GM12878 (cell line): ENCODE data around the gene CRX. TPM values are rescaled to one million over a fixed set of nuclear protein-coding genes. Genes with fewer than 3 reads are reported as not detected.

Experiments
- ATAC-seq: fragments of 200-7000 bp; cut with Tn5 transposase; 3 replicates; pipeline ENCODE4 v1.9.1; 2020; ENCODE audit warnings: mild to moderate bottlenecking, moderate library complexity
- BruUV-seq: library from RNA; stranded (reverse); fragments of 400-500 nt; replicated peaks from 2 replicates; lab custom pipeline; 2021; lab: Mats Ljungman, UMichigan
- CTCF ChIA-PET: fragments of 300-600 bp; sonication (Branson Sonifier 250); formaldehyde crosslinking; extraction: SDS; loops from one replicate; lab custom pipeline; 2021; ENCODE audit warnings: inconsistent platforms; lab: Yijun Ruan, JAX
- POLR2A ChIA-PET: fragments of 350-600 bp; formaldehyde crosslinking; extraction: SDS; loops from one replicate; lab custom pipeline; 2021; ENCODE audit warnings: inconsistent platforms; lab: Charles Lee
- RAD21 ChIA-PET: fragments of 300-600 bp; sonication (Branson Sonifier 250); formaldehyde crosslinking; loops from one replicate; lab custom pipeline; 2023; ENCODE audit warnings: antibody characterized with exemption; ENCODE audit not compliant: unreplicated experiment; lab: Charles Lee
- SMC1A ChIA-PET: fragments of 300-600 bp; sonication (Branson Sonifier 250); formaldehyde crosslinking; loops from one replicate; lab custom pipeline; 2023; ENCODE audit not compliant: unreplicated experiment, uncharacterized antibody; lab: Charles Lee
- DNase-seq: peaks from one replicate; pipeline ENCODE4 v3.0.0-alpha.2; 2011; ENCODE audit warnings: low read depth, low spot score
- FAIRE-seq: peaks from 3 replicates; lab custom pipeline; 2011; peaks lifted over from hg19 to GRCh38; lab: Jason Lieb, UNC
- H2AFZ ChIP-seq: 2 replicates; pipeline ENCODE4 v1.6.0; 2011; ENCODE audit warnings: low read depth, low read length, control low read depth; ENCODE audit not compliant: control insufficient read depth
- H3K27ac ChIP-seq: 2 replicates; pipeline ENCODE4 v1.5.1; 2011; ENCODE audit warnings: control low read depth; ENCODE audit not compliant: control insufficient read depth, insufficient read depth
- H3K27me3 ChIP-seq, 2 experiments: replicated peaks in 1 of 2; 2 replicates each; pipeline versions ENCODE4 v1.6.0 to v1.6.1; 2011; ENCODE audit warnings: low read length in 1 of 2; ENCODE audit not compliant: control insufficient read depth in 2 of 2, insufficient read depth in 2 of 2
- H3K36me3 ChIP-seq, 2 experiments: 2 replicates each; pipeline ENCODE4 v1.5.1; 2011; ENCODE audit warnings: low read length in 1 of 2; ENCODE audit not compliant: control insufficient read depth in 2 of 2, insufficient read depth in 2 of 2
- H3K4me1 ChIP-seq: 2 replicates; pipeline ENCODE4 v1.6.1; 2011; ENCODE audit warnings: mild to moderate bottlenecking, low read length, moderate library complexity, mixed read lengths; ENCODE audit not compliant: control insufficient read depth, insufficient read depth
- H3K4me2 ChIP-seq: 2 replicates; pipeline ENCODE4 v1.6.0; 2011; ENCODE audit warnings: control low read depth; ENCODE audit not compliant: control insufficient read depth, insufficient read depth
- H3K4me3 ChIP-seq: fragments of 200-600 bp; sonication (generic); 2 replicates; pipeline ENCODE4 v1.5.1; 2016
- H3K79me2 ChIP-seq: 2 replicates; pipeline ENCODE4 v1.6.0; 2011; ENCODE audit warnings: low read length; ENCODE audit not compliant: control insufficient read depth, insufficient read depth
- H3K9ac ChIP-seq: 2 replicates; pipeline ENCODE4 v1.8.0; 2011; ENCODE audit warnings: low read length, control low read depth, mixed read lengths; ENCODE audit not compliant: control insufficient read depth, insufficient read depth
- H3K9me3 ChIP-seq: replicated peaks from 3 replicates; pipeline ENCODE4 v1.5.1; 2011; ENCODE audit warnings: mild to moderate bottlenecking, low read length; ENCODE audit not compliant: control insufficient read depth, insufficient read depth
- H4K20me1 ChIP-seq: 2 replicates; pipeline ENCODE4 v1.6.0; 2011; ENCODE audit not compliant: control insufficient read depth, insufficient read depth
- ATF3 ChIP-seq: IDR thresholded peaks from 2 replicates; pipeline ENCODE4 v1.6.1; 2011; ENCODE audit warnings: low read depth, mild to moderate bottlenecking, low read length, moderate library complexity, borderline replicate concordance; ENCODE audit errors: extremely low read depth
- CTCF ChIP-seq, 3 experiments: IDR thresholded peaks in 2 of 3; conservative IDR thresholded peaks in 1 of 3; 2 replicates each; pipeline ENCODE4 v1.5.1; 2011; ENCODE audit warnings: low read depth in 3 of 3, low read length in 3 of 3, mild to moderate bottlenecking in 3 of 3, control low read depth in 2 of 3, moderate library complexity in 2 of 3, inconsistent platforms in 1 of 3, mixed read lengths in 1 of 3; ENCODE audit not compliant: control insufficient read depth in 2 of 3, insufficient read depth in 1 of 3; ENCODE audit errors: extremely low read depth in 1 of 3
- EGR1 ChIP-seq, 2 experiments: IDR thresholded peaks; 1 replicate in 1 of 2; 2 replicates in 1 of 2; pipeline ENCODE4 v1.6.1; 2011 to 2012; ENCODE audit warnings: low read depth in 2 of 2, low read length in 2 of 2, borderline replicate concordance in 1 of 2, mild to moderate bottlenecking in 1 of 2, moderate library complexity in 1 of 2
- IRF4 ChIP-seq: IDR thresholded peaks from 2 replicates; pipeline ENCODE4 v1.6.1; 2011; ENCODE audit warnings: low read depth, low read length
- MTA2 ChIP-seq: fragments of 450-650 bp; IDR thresholded peaks from 2 replicates; pipeline ENCODE4 v1.6.1; 2016; ENCODE audit warnings: low read depth, mild to moderate bottlenecking, moderate library complexity
- POU2F2 ChIP-seq: IDR thresholded peaks from 3 replicates; pipeline ENCODE4 v1.6.1; 2011; ENCODE audit warnings: low read depth, mild to moderate bottlenecking, low read length, borderline replicate concordance
- RCOR1 ChIP-seq: conservative IDR thresholded peaks from 2 replicates; pipeline ENCODE4 v1.6.1; 2012; ENCODE audit warnings: low read depth, low read length, improper control_type of control experiment
- RUNX3 ChIP-seq: IDR thresholded peaks from 2 replicates; pipeline ENCODE4 v1.6.1; 2012; ENCODE audit warnings: low read length, inconsistent platforms
- STAT1 ChIP-seq: fragments of 450-650 bp; conservative IDR thresholded peaks from 2 replicates; pipeline ENCODE4 v1.6.1; 2014; ENCODE audit warnings: antibody characterized with exemption, mild to moderate bottlenecking
- TAF1 ChIP-seq: IDR thresholded peaks from 2 replicates; pipeline ENCODE4 v1.6.1; 2011; ENCODE audit warnings: mild to moderate bottlenecking, low read depth, low read length, borderline replicate concordance
- YY1 ChIP-seq: IDR thresholded peaks from 2 replicates; pipeline ENCODE4 v1.6.1; 2011; ENCODE audit warnings: low read depth, mild to moderate bottlenecking, low read length
- WGBS: methylation state at CpG from one replicate; pipeline ENCODE4 v1.1.6; 2016; ENCODE audit warnings: low lambda C conversion rate; ENCODE audit not compliant: insufficient replicate concordance, insufficient coverage; ENCODE audit errors: missing lambda C conversion rate; 5-methylcytosine and 5-hydroxymethylcytosine counted together
- in situ Hi-C: fragments of 300-500 bp; cut with MboI; formaldehyde crosslinking; loops from 9 replicates; pipeline ENCODE4 v1.14.3; 2018; ENCODE audit warnings: mixed read lengths
- intact Hi-C: fragments of 100-400 bp; cut with micrococcal nuclease; formaldehyde crosslinking; loops from one replicate; pipeline ENCODE4 v1.14.2; 2022; ENCODE audit not compliant: unreplicated experiment
- polyA plus RNA-seq, 11 experiments: library from polyadenylated mRNA; depleted of rRNA in 4 of 11; unstranded in 6 of 11; stranded (reverse) in 5 of 11; fragments of >200 nt; fragmentation: Nextera tagmentation in 4 of 11; fragmentation: Illumina TruSeq in 1 of 11; extraction: Ambion mirVana in 4 of 11; extraction: Trizol in 1 of 11; gene quantifications; 1 replicate in 1 of 11; 2 replicates in 10 of 11; pipeline versions ENCODE4 v1.2.1 to v1.2.3, GENCODE V29; 2011 to 2016; ENCODE audit warnings: inconsistent platforms in 2 of 11, missing spikeins in 2 of 11, low read depth in 1 of 11
- total RNA-seq, 4 experiments: library from RNA; depleted of rRNA in 3 of 4; stranded (reverse); fragments of >200 nt in 3 of 4; fragmentation: Illumina TruSeq in 1 of 4; extraction: Trizol in 1 of 4; gene quantifications; 2 replicates each; pipeline versions ENCODE4 v1.2.1 to v1.2.3, GENCODE V29; 2013 to 2021
- TF ChIP-seq, protein P1 (sequence below): fragments of 450-650 bp; IDR thresholded peaks from 2 replicates; pipeline ENCODE4 v1.6.1; 2017; ENCODE audit warnings: mild to moderate bottlenecking, low read depth, inconsistent platforms; ENCODE audit not compliant: poor library complexity, severe bottlenecking
- TF ChIP-seq, protein P2 (sequence below): fragments of 450-650 bp; formaldehyde crosslinking; IDR thresholded peaks from 2 replicates; pipeline ENCODE4 v1.4.0; 2022; ENCODE audit warnings: mild to moderate bottlenecking, moderate library complexity

The CRX gene
- total and polyA plus RNA-seq, 10 of the 15 experiments (the other 5 are each of a cell fraction or from before 2014, with no cell fraction given), result not detected

DNA sequence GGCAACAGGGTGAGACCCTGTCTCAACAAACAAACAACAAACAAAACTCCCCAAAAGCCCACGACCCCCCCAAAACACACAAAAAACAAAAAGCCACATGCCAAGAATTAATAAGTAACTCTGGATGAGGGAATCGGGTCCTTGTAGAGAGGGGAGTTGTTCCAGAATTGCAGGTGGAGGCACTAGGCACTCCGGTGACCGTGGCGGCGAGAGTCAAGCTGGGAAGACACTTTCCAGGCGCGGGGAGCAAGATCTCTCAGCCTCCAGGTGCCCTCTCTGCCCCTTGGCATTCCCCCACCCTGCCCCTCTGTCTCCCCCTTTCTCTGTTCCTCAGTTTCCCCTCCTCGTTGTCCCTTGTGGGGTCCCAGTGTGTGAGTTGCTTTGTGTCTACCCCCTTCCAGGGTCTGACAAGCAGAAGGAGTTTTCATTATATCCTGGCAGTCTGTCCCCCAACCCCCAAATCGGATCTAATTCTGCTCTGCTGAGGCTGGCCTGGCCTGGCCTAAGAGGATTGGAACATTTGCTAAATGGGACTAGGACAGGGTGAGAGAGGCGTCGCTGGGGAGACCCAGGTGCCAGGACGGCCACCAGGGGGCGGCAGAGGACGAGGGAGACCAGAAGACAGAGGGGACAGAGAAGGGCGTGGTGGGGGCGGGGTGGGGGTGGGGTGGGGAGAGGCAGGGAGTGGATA, 8.3 kb upstream of the CRX start:
- Histone ChIP-seq H3K4me3 (no peak overlapping the region), H3K9ac (no peak overlapping the region), H3K79me2 (no peaks in the 10 kb centered on the region), H3K4me2 (no peak overlapping the region), H4K20me1 (no peaks in the 10 kb centered on the region), H3K4me1 (no peaks in the 10 kb centered on the region), H3K27ac (no peak overlapping the region), H3K9me3 (no peaks in the 10 kb centered on the region), H2AFZ (no peak overlapping the region), H3K27me3 (no peaks in the 10 kb centered on the region), H3K36me3 (no peaks in the 10 kb centered on the region)
- in situ Hi-C loops (no loop called here), intact Hi-C loops (loop anchor here (5.0 kb wide), 1 partner anchor 54 kb away; no protein-coding TSS in a partner anchor)
- ChIA-PET CTCF (interaction anchor here (0.6 to 2.7 kb wide), 3 partner anchors 53 to 512 kb away, joined by 3 to 7 read pairs (median 6); no protein-coding TSS in a partner anchor), SMC1A (no interaction called here), POLR2A (no interaction called here), RAD21 (no interaction called here)
- WGBS, result 49% methylated on average over 11 of the region's 17 CpGs
- DNase-seq (no peak), FAIRE-seq (no peak), ATAC-seq (peak; percentile 94)
- no TSS peak for BruUV-seq
- TF ChIP-seq POU2F2, result no peak
- no peak for TF ChIP-seq ATF3
- no peak for TF ChIP-seq MTA2
- no peak for TF ChIP-seq TAF1
- TF ChIP-seq EGR1 (IDR thresholded peaks at IDR 0.05; ENCODE audit: borderline replicate concordance in 1 of 2, low read depth in 2 of 2, low read length in 2 of 2), result no peak
- TF ChIP-seq CTCF (IDR thresholded peaks at IDR 0.05 in 2 of 3, conservative IDR thresholded peaks at IDR 0.05 in 1 of 3; ENCODE audit: control insufficient read depth in 2 of 3, extremely low read depth in 1 of 3, insufficient read depth in 1 of 3, low read depth in 3 of 3, low read length in 3 of 3), result peak; percentile 39 to 81 (median 63); a peak in 5 of 6 replicates
- no peak for TF ChIP-seq RUNX3
- no peak for TF ChIP-seq RCOR1
- 0 out of 2 replicates have a peak, but pooled peaks have one; percentile 25 for TF ChIP-seq YY1
- TF ChIP-seq, protein P1, sequence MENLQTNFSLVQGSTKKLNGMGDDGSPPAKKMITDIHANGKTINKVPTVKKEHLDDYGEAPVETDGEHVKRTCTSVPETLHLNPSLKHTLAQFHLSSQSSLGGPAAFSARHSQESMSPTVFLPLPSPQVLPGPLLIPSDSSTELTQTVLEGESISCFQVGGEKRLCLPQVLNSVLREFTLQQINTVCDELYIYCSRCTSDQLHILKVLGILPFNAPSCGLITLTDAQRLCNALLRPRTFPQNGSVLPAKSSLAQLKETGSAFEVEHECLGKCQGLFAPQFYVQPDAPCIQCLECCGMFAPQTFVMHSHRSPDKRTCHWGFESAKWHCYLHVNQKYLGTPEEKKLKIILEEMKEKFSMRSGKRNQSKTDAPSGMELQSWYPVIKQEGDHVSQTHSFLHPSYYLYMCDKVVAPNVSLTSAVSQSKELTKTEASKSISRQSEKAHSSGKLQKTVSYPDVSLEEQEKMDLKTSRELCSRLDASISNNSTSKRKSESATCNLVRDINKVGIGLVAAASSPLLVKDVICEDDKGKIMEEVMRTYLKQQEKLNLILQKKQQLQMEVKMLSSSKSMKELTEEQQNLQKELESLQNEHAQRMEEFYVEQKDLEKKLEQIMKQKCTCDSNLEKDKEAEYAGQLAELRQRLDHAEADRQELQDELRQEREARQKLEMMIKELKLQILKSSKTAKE, result no peak
- TF ChIP-seq, protein P2, sequence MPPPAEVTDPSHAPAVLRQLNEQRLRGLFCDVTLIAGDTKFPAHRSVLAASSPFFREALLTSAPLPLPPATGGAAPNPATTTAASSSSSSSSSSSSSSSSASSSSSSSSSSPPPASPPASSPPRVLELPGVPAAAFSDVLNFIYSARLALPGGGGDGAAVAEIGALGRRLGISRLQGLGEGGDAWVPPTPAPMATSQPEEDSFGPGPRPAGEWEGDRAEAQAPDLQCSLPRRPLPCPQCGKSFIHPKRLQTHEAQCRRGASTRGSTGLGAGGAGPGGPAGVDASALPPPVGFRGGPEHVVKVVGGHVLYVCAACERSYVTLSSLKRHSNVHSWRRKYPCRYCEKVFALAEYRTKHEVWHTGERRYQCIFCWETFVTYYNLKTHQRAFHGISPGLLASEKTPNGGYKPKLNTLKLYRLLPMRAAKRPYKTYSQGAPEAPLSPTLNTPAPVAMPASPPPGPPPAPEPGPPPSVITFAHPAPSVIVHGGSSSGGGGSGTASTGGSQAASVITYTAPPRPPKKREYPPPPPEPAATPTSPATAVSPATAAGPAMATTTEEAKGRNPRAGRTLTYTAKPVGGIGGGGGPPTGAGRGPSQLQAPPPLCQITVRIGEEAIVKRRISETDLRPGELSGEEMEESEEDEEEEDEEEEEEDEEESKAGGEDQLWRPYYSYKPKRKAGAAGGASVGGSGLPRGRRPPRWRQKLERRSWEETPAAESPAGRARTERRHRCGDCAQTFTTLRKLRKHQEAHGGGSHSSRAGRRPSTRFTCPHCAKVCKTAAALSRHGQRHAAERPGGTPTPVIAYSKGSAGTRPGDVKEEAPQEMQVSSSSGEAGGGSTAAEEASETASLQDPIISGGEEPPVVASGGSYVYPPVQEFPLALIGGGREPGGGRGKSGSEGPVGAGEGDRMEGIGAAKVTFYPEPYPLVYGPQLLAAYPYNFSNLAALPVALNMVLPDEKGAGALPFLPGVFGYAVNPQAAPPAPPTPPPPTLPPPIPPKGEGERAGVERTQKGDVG (CRISPR knock-in tag), result no peak
- TF ChIP-seq IRF4, result no peak
- TF ChIP-seq STAT1, result no peak
